ENCODE measurements around the gene BBOF1. TPM values are rescaled to one million over a fixed set of nuclear protein-coding genes. Genes with fewer than 3 reads are reported as not detected.
A peak's percentile ranks its signal among the peaks of the same experiment; 100 is the strongest.

Gene BBOF1
- total RNA-seq, 1 donor from 2014 or later = 2.3 TPM

- DNase-seq (ENCODE audit: low spot score) = no peak
- peaks cover 12% of the 10 kb centered on the region for H3K4me1 Mint-ChIP-seq (ENCODE audit: unreplicated experiment)
- no peak overlapping the region for H3K4me3 Mint-ChIP-seq (ENCODE audit: unreplicated experiment)
- no peaks in the 10 kb centered on the region for H3K9me3 Mint-ChIP-seq (ENCODE audit: unreplicated experiment)
- peaks cover 8% of the 10 kb centered on the region for H3K36me3 Mint-ChIP-seq (ENCODE audit: low read depth, unreplicated experiment)
- no peaks in the 10 kb centered on the region for H3K27me3 Mint-ChIP-seq (ENCODE audit: unreplicated experiment)
- TF ChIP-seq CTCF (IDR thresholded peaks at IDR 0.05; ENCODE audit: unreplicated experiment) = no peak
- H3K27ac Mint-ChIP-seq (ENCODE audit: unreplicated experiment) = no peak overlapping the region
These were observed 4.0 kb upstream of the BBOF1 start for GRCh38 chr14:74015176-74015575.

GRCh38 chr14:74015963-74016362, 3.2 kb upstream of the BBOF1 start:
- Mint-ChIP-seq H3K4me1 (ENCODE audit: unreplicated experiment) (peaks cover 12% of the 10 kb centered on the region), H3K4me3 (ENCODE audit: unreplicated experiment) (no peak overlapping the region), H3K27me3 (ENCODE audit: unreplicated experiment) (no peaks in the 10 kb centered on the region), H3K36me3 (ENCODE audit: low read depth, unreplicated experiment) (peaks cover 8% of the 10 kb centered on the region), H3K27ac (ENCODE audit: unreplicated experiment) (no peak overlapping the region), H3K9me3 (ENCODE audit: unreplicated experiment) (no peaks in the 10 kb centered on the region)
- DNase-seq (ENCODE audit: low spot score) = no peak
- TF ChIP-seq CTCF (IDR thresholded peaks at IDR 0.05; ENCODE audit: unreplicated experiment) = no peak

GRCh38 chr14:74018174-74018585, 969 bp upstream of the BBOF1 start:
- TF ChIP-seq CTCF (IDR thresholded peaks at IDR 0.05; ENCODE audit: unreplicated experiment) = no peak
- Mint-ChIP-seq H3K9me3 (ENCODE audit: unreplicated experiment) (no peaks in the 10 kb centered on the region), H3K4me1 (ENCODE audit: unreplicated experiment) (peaks cover 12% of the 10 kb centered on the region), H3K27me3 (ENCODE audit: unreplicated experiment) (no peaks in the 10 kb centered on the region), H3K27ac (ENCODE audit: unreplicated experiment) (peak overlapping the region; percentile 90), H3K36me3 (ENCODE audit: low read depth, unreplicated experiment) (peaks cover 4% of the 10 kb centered on the region), H3K4me3 (ENCODE audit: unreplicated experiment) (peak overlapping the region; percentile 96)
- DNase-seq (ENCODE audit: low spot score) = no peak

GRCh38 chr14:74019408-74020137, 424 bp downstream of the BBOF1 start:
- Mint-ChIP-seq H3K36me3 (ENCODE audit: low read depth, unreplicated experiment) (peaks cover 4% of the 10 kb centered on the region), H3K27ac (ENCODE audit: unreplicated experiment) (peak overlapping the region; percentile 82), H3K4me1 (ENCODE audit: unreplicated experiment) (peaks cover 12% of the 10 kb centered on the region), H3K9me3 (ENCODE audit: unreplicated experiment) (no peaks in the 10 kb centered on the region), H3K4me3 (ENCODE audit: unreplicated experiment) (peak overlapping the region; percentile 93), H3K27me3 (ENCODE audit: unreplicated experiment) (no peaks in the 10 kb centered on the region)
- no peak for TF ChIP-seq CTCF (IDR thresholded peaks at IDR 0.05; ENCODE audit: unreplicated experiment)
- no peak for DNase-seq (ENCODE audit: low spot score)

GRCh38 chr14:74022346-74022745, 3.2 kb downstream of the BBOF1 start:
- H3K27me3 Mint-ChIP-seq (ENCODE audit: unreplicated experiment) = no peaks in the 10 kb centered on the region
- H3K27ac Mint-ChIP-seq (ENCODE audit: unreplicated experiment) = no peak overlapping the region
- H3K4me1 Mint-ChIP-seq (ENCODE audit: unreplicated experiment) = peaks cover 9% of the 10 kb centered on the region
- no peak for TF ChIP-seq CTCF (IDR thresholded peaks at IDR 0.05; ENCODE audit: unreplicated experiment)
- peaks cover 4% of the 10 kb centered on the region for H3K36me3 Mint-ChIP-seq (ENCODE audit: low read depth, unreplicated experiment)
- DNase-seq (ENCODE audit: low spot score) = no peak
- H3K9me3 Mint-ChIP-seq (ENCODE audit: unreplicated experiment) = no peaks in the 10 kb centered on the region
- H3K4me3 Mint-ChIP-seq (ENCODE audit: unreplicated experiment) = no peak overlapping the region
